SJSA1 (cell line): ENCODE results near the gene RAPGEF4. TPM values are rescaled to one million over a fixed set of nuclear protein-coding genes. Genes with fewer than 3 reads are reported as not detected.

Source experiments
- DNase-seq, 2 experiments: peaks; one replicate each; pipeline ENCODE4 v3.0.0-alpha.2; 2015 to 2020; ENCODE audit warnings: low spot score in 2 of 2, low read depth in 1 of 2
- H3K27ac ChIP-seq: fragments of 250-450 bp; sonication (Bioruptor Pico); 2 replicates; pipeline ENCODE4 v1.5.1; 2020; ENCODE audit warnings: mild to moderate bottlenecking, moderate library complexity
- H3K27me3 ChIP-seq: fragments of 250-450 bp; sonication (Bioruptor Pico); replicated peaks from 2 replicates; pipeline ENCODE4 v1.5.1; 2020; ENCODE audit warnings: mild to moderate bottlenecking, moderate library complexity
- H3K36me3 ChIP-seq: fragments of 250-450 bp; sonication (Bioruptor Pico); 2 replicates; pipeline ENCODE4 v1.5.1; 2020; ENCODE audit warnings: mild to moderate bottlenecking
- H3K4me1 ChIP-seq: fragments of 250-450 bp; sonication (Bioruptor Pico); replicated peaks from 2 replicates; pipeline ENCODE4 v1.6.1; 2021; ENCODE audit warnings: mild to moderate bottlenecking
- H3K4me3 ChIP-seq: fragments of 250-450 bp; sonication (Bioruptor Pico); 2 replicates; pipeline ENCODE4 v1.5.1; 2020; ENCODE audit warnings: mild to moderate bottlenecking
- H3K9me3 ChIP-seq: fragments of 250-450 bp; sonication (Bioruptor Pico); replicated peaks from 2 replicates; pipeline ENCODE4 v1.5.1; 2020; ENCODE audit warnings: mild to moderate bottlenecking
- total RNA-seq: library from RNA; depleted of rRNA; stranded (reverse); fragments of >200 nt; shearing (Covaris generic); gene quantifications from 2 replicates; pipeline ENCODE4 v1.2.3, GENCODE V29; 2014

Gene RAPGEF4
- total RNA-seq, 1 experiment from 2014 or later, result 0.47 TPM

- peak; percentile 79 to 89 for DNase-seq
- Histone ChIP-seq H3K9me3 (0 out of 2 replicates have a peak, but pooled peaks cover 2% of the 10 kb centered on the region), H3K36me3 (no peaks in the 10 kb centered on the region), H3K4me3 (no peak overlapping the region), H3K27ac (peak overlapping the region; percentile 89), H3K4me1 (peaks cover 61% of the 10 kb centered on the region), H3K27me3 (no peaks in the 10 kb centered on the region)
Measured at GRCh38 chr2:173053043-173053699, 317.5 kb downstream of the RAPGEF4 start.

GRCh38 chr2:173054466-173054865, 318.8 kb downstream of the RAPGEF4 start:
- DNase-seq, result peak in 1 of 2 experiments; percentile 75
- Histone ChIP-seq H3K27me3 (no peaks in the 10 kb centered on the region), H3K4me3 (no peak overlapping the region), H3K36me3 (no peaks in the 10 kb centered on the region), H3K27ac (peak overlapping the region; percentile 89), H3K9me3 (0 out of 2 replicates have a peak, but pooled peaks cover 2% of the 10 kb centered on the region), H3K4me1 (peaks cover 48% of the 10 kb centered on the region)

GRCh38 chr2:173056705-173057364, 321.2 kb downstream of the RAPGEF4 start:
- H3K9me3 ChIP-seq, result 0 out of 2 replicates have a peak, but pooled peaks cover 2% of the 10 kb centered on the region
- no peaks in the 10 kb centered on the region for H3K36me3 ChIP-seq
- H3K27ac ChIP-seq, result no peak overlapping the region
- no peaks in the 10 kb centered on the region for H3K27me3 ChIP-seq
- peaks cover 35% of the 10 kb centered on the region for H3K4me1 ChIP-seq
- H3K4me3 ChIP-seq, result no peak overlapping the region
- no peak for DNase-seq

- Histone ChIP-seq H3K27ac (no peak overlapping the region), H3K4me1 (peaks cover 26% of the 10 kb centered on the region), H3K27me3 (no peaks in the 10 kb centered on the region), H3K9me3 (no peaks in the 10 kb centered on the region), H3K36me3 (no peaks in the 10 kb centered on the region), H3K4me3 (no peak overlapping the region)
- no peak for DNase-seq
Measured at GRCh38 chr2:173058097-173058496, 322.5 kb downstream of the RAPGEF4 start.

- Histone ChIP-seq H3K27ac (no peak overlapping the region), H3K4me3 (no peak overlapping the region), H3K4me1 (peaks cover 20% of the 10 kb centered on the region), H3K27me3 (no peaks in the 10 kb centered on the region), H3K36me3 (no peaks in the 10 kb centered on the region), H3K9me3 (no peaks in the 10 kb centered on the region)
- no peak for DNase-seq
Measured at GRCh38 chr2:173058673-173059072, 323.0 kb downstream of the RAPGEF4 start.

- peaks cover 14% of the 10 kb centered on the region for H3K4me1 ChIP-seq
- no peaks in the 10 kb centered on the region for H3K36me3 ChIP-seq
- H3K27ac ChIP-seq, result no peak overlapping the region
- no peak for DNase-seq
- H3K27me3 ChIP-seq, result no peaks in the 10 kb centered on the region
- H3K9me3 ChIP-seq, result no peaks in the 10 kb centered on the region
- H3K4me3 ChIP-seq, result no peak overlapping the region
Measured at GRCh38 chr2:173059292-173059691, 323.6 kb downstream of the RAPGEF4 start.

GRCh38 chr2:173059971-173060461, 324.4 kb downstream of the RAPGEF4 start:
- Histone ChIP-seq H3K4me3 (no peak overlapping the region), H3K4me1 (peaks cover 7% of the 10 kb centered on the region), H3K27ac (no peak overlapping the region), H3K27me3 (no peaks in the 10 kb centered on the region), H3K9me3 (no peaks in the 10 kb centered on the region), H3K36me3 (no peaks in the 10 kb centered on the region)
- DNase-seq, result no peak

- DNase-seq, result no peak
- no peak overlapping the region for H3K4me3 ChIP-seq
- H3K4me1 ChIP-seq, result no peaks in the 10 kb centered on the region; the same call in 1 of the 2 replicates
- H3K9me3 ChIP-seq, result no peaks in the 10 kb centered on the region
- H3K36me3 ChIP-seq, result no peaks in the 10 kb centered on the region
- no peak overlapping the region for H3K27ac ChIP-seq
- no peaks in the 10 kb centered on the region for H3K27me3 ChIP-seq
Measured at GRCh38 chr2:173062801-173063200, 327.2 kb downstream of the RAPGEF4 start.

GRCh38 chr2:173064151-173064805, 328.6 kb downstream of the RAPGEF4 start:
- Histone ChIP-seq H3K27ac (no peak overlapping the region), H3K4me3 (no peak overlapping the region)

GRCh38 chr2:173066887-173067676, 331.4 kb downstream of the RAPGEF4 start:
- Histone ChIP-seq H3K36me3 (no peaks in the 10 kb centered on the region), H3K4me3 (no peak overlapping the region), H3K27me3 (no peaks in the 10 kb centered on the region), H3K27ac (no peak overlapping the region), H3K4me1 (no peaks in the 10 kb centered on the region; the same call in 1 of the 2 replicates), H3K9me3 (no peaks in the 10 kb centered on the region)
- DNase-seq, result no peak

More at GRCh38 chr2:173064151-173064805, 328.6 kb downstream of the RAPGEF4 start:
- Histone ChIP-seq H3K27me3 (no peaks in the 10 kb centered on the region), H3K36me3 (no peaks in the 10 kb centered on the region), H3K9me3 (no peaks in the 10 kb centered on the region), H3K4me1 (no peaks in the 10 kb centered on the region; the same call in 1 of the 2 replicates)
- no peak for DNase-seq

- no peak for DNase-seq
Measured at GRCh38 chr2:173075056-173075780, 339.6 kb downstream of the RAPGEF4 start.

GRCh38 chr2:173075781-173076580, 340.3 kb downstream of the RAPGEF4 start, which contains the start of gene MAP3K20:
TSS of gene MAP3K20 (plus strand) at chr2:173075846. CDS start at chr2:173091032, 15,186 bp downstream.
- peak; percentile 73 to 76 for DNase-seq
- H3K4me1 ChIP-seq, result peaks cover 45% of the 10 kb centered on the region
- peaks cover 11% of the 10 kb centered on the region for H3K36me3 ChIP-seq
- peak within 1 kb of the TSS; percentile 93 for H3K4me3 ChIP-seq
- H3K27me3 ChIP-seq, result no peaks in the 10 kb centered on the region
- peak within 1 kb of the TSS; percentile 94 for H3K27ac ChIP-seq
- H3K9me3 ChIP-seq, result no peaks in the 10 kb centered on the region

More at GRCh38 chr2:173075056-173075780, 339.6 kb downstream of the RAPGEF4 start:
- H3K27ac ChIP-seq, result peak overlapping the region; percentile 94
- peak overlapping the region; percentile 93 for H3K4me3 ChIP-seq
- H3K4me1 ChIP-seq, result peaks cover 37% of the 10 kb centered on the region
- H3K9me3 ChIP-seq, result no peaks in the 10 kb centered on the region
- peaks cover 11% of the 10 kb centered on the region for H3K36me3 ChIP-seq
- no peaks in the 10 kb centered on the region for H3K27me3 ChIP-seq
